GM19240 (cell line): ENCODE measurements around the gene ARID1B.

ENCODE experiments used
- DNase-seq: peaks from one replicate; pipeline ENCODE4 v3.0.0; 2011; ENCODE audit warnings: low spot score; ENCODE audit not compliant: insufficient read length

The ARID1B gene

DNA sequence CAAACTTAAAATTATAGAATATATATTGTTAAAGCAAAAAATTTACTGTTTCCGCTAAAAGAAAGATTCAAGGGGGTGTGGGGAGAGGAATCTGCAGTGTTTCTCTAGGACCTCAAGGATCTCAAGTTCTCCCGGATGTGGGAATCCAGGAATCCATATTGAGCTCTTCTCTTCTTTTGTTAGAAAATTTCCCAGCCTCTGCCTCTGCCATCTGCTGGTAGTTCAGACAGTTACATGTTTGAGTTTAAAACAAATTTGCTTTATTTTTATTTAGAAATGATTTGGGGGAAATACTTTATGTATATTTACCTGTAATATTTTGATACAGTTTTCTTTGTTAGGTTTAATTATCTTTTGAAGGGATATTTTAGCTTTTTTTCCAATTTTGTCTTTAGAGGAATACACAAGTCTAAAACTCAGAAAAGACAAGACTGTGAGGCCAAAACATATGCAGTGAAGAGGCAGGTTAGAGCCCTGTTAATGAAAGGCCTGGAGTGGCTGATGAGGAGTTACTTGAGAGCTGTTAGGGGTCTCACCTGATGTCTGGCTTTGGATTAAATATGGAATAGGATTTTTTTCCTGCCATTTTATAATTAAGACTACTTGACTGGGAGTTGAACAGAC is 268.8 kb downstream of the ARID1B start:
- no peak for DNase-seq

DNA sequence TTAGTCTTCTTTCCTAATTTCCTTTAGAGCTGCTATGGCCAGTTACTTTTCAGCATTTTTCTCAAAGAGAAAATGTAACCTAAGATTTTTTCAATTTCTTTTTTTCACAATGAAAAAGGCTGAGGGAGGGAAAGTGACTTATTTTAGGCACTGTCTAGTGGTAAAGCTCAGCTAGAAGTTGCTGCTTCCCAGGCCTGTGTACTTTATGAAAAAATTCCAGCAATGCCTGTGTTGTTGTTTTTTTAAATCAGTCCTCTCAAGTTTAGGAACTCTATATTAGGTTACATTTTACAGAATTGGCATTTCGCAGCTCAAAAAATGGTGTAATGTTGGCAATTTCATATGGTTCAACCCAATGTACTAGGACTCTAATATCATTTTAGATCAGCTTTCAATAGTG is 269.6 kb downstream of the ARID1B start:
- no peak for DNase-seq

DNA sequence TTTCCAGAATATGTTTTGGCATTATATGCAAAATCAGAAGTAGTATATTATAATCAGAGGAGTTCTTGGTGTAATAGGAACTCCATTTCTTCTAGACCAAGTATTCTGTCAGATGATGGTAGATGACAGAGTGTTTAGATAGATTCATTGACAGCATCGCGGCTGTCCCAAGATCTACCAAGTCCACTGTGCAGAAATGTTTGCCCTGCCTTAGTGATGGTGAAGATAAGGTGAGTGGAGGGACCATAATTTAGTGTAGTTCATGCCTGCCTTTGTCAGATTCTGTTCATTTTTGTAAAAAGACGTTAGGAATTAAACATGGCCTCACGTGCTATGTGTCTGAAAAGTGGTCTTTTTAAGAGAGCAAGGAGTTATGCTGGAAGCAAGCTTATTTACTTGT is 270.1 kb downstream of the ARID1B start:
- no peak for DNase-seq

DNA sequence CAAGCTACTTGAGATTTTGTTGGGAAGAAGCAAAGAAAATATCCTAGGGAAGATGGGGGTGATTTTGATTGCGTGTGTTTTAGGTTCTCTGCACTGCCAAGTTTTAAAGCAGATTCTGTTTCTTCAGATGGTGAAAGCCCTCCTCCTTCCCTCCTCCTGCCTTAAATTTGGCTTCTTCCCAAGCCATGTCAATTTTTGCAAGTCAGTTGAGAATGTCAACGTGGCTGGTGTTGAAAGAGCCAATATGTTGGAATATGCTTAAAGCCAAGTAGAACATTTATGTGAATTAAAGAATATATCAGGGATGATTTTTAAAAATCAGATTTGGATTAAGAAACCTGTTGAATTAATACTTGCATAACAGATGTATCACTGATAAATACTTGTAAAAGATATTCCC is 270.8 kb downstream of the ARID1B start:
- no peak for DNase-seq

DNA sequence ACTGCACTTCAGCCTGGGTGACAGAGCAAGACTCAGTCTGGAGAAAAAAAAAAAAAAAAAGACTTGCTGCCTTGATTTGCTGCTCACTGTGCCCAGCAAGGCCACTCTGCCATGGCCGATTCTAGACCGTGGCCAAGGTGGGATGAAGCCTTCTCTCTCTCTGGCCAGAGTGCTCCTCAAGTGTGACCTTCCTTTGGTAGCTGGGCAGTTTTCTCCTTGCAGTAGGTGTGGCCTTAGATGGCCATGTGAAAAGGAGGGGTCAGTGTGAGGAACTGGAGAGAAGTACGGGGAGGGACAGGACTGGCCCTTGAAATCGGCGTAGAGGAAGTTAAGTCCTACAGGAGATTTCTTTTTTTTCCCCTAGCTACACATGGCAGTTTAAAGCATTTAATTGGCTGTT is 272.0 kb downstream of the ARID1B start:
- DNase-seq = no peak

DNA sequence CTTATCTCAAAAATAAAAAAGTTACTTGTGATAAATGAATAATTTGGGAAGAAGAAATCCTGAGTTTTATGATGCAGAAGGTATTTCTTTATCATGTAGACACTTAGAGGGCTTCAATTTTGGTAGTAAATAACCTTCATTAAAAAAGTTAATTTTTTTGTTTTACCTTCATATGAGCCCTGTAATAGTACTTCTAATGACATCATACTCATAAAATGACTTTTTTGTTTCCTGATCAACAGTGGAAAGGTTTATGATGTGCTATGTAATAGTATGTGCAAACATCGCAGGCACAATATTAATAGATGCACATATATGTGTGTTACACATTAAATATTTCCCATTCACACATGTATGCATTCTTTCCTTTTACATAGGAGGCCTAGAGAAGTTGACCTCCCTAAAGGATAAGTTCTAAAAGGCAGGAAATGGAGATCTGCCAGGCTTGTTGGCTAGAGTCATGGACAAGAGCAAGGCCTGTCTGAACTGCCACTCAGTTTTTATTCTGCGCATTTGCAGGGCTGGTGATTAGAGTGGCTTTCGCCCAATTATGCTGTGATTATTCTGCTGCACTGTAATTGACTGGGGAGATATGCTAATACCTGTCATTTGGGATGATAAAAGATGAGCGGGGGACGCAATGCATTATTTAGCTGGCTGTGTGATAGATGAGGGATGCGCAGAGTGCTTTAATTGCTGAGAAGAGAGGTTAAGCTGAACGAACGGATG is 273.5 kb downstream of the ARID1B start:
- DNase-seq = no peak

DNA sequence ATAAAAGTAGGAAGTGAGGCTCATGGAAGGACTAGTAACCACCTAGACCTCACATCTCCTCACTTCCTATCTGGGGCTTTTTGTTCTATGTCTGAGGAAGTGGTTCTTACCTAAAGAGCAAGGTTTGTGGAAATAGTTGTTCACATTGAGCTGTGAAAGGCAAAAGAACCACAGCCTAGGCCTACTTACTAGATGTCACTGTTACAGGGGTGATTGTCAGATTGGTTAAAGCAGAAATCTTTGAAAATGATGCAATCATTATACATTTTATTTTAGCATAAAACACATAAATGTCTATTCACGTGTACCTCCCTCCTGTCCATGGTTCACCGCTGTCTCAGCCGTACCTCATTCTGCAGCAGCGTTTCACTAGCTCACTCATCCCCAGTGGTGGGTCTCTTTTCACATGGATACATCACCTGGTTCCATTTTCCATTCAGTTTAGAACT is 277.4 kb downstream of the ARID1B start:
- DNase-seq = no peak

DNA sequence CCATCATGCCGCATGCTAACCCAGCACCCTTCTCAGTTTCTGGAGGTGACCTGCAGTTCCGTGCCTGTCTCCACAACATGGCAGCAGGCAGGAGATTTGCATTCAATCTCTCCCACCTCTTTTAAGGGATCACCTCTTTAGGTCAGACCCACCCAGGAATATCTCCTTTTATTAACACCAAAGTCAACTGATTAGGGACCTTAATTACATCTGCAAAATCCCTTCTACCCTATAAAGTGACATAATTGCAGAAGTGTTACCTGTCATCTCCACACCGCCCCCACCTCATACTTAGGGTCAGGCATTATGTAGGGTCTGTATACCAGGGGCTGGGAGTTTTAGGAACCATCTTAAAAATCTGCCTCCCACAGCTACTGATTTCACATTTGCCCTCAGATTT is 278.7 kb downstream of the ARID1B start:
- DNase-seq = no peak

DNA sequence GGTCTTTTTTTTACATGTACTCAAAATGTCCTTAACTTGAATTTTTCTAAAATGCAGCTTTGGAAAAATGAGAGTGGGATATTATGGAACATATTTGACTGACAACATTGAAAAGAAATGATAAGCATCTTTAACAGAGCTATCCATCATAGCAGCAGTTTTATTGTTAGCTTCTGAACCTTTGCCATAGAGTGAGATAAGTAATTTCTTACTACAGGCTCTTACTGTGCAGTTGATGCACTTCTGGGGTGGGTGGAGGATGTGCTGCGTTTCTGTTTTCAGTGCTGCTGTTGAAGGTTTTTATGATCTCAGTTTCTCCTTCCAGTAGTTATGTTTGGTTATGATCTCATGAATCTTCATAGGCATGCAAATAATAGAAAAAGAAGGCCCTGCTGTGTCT is 279.1 kb downstream of the ARID1B start:
- DNase-seq = no peak

DNA sequence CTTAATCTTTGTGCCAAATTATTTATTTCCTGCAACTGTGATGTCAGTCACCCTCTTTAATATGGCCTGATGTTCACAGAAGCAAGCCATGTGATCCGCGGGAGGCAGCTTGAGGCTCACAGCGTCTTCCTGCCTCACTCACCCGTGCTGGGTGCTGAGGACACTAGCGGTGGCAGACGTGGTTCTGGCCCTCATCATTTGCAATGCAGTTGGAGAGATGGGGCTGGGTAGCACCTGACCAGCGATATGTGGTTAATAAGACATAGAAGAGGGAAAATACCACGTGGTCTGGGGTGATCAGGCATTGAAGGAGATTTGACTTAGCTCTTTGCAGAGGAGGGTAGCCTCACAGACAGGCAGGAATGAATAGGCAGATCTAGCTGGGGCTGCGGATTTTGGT is 281.4 kb downstream of the ARID1B start:
- no peak for DNase-seq

DNA sequence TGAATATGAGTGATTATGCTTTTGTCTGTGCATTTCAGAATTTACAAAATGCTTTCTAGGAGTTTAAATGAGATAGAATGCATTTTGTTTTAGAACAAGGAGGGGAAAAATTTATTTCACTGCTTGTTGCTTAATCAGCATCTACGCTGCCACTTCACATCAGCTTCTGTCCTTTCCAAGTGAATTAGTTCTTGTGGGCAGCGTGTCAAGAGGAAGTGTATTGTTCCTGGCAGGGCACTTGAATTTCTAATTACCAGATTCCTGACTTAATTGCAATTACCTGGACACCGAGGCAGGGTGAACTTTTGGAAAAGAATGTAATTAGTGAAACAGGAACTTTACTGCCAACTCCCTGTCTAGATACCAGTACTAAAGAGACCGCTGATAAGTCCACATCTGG is 282.6 kb downstream of the ARID1B start:
- no peak for DNase-seq

DNA sequence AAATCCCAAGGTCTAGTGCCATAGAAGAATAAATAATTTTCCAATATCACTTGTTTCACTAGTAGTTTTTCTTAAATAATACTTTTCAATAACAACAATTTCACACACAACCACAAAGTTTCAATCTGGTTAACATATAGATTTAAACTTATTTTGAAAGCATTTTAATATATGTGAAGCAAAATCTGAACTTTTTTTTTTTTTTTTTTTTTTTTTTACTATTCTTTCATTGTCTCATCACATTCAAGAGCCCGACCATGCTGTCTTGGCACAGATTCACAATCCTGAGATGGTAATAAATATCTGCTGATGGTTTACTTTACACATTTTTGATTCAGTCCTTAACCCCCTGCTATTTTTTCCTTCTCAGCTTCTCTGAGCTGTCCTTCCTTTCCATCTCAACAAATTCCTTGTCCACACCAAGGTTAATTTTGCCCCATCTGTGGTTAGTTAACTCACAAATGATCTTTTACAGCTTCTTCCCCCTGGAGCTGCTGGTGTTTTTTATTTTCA is 283.3 kb downstream of the ARID1B start:
- no peak for DNase-seq

DNA sequence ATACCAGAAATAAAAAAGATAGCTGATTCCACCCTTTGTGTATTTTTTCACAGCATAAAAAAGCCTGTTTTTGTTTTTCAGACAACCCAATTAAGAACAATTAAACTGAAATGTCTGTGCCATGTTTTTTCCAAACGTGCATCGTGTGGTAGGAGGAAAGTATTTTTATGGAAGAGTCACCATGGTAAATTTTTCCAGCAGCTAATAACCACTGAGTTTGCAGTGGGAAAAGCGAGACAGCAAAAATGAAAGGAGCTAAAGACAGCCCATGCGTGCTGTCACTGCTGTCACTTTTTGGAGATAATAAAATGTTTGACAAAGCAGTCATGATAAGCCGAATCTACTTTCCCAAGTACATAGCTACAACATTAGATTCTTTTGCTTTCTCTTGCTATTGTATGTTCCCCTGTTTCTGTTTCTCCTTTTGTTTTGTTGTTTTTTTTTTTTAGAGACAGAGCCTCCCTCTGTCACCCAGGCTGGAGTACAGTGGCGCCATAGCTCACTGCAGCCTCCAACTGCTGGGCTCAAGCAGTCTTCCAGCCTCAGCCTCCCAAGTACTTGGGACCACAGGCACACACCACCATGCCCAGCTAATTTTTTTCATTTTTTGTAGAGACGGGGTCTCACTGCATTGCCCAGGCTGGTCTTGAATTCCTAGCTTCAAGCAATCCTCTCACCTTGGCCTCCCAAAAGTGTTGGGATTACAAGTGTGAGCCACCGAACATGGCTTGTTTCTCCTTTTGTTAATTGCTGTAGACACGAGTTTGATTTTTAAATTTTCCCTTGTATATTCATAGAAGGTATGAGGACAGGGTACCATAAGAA is 284.8 kb downstream of the ARID1B start:
- DNase-seq = no peak

DNA sequence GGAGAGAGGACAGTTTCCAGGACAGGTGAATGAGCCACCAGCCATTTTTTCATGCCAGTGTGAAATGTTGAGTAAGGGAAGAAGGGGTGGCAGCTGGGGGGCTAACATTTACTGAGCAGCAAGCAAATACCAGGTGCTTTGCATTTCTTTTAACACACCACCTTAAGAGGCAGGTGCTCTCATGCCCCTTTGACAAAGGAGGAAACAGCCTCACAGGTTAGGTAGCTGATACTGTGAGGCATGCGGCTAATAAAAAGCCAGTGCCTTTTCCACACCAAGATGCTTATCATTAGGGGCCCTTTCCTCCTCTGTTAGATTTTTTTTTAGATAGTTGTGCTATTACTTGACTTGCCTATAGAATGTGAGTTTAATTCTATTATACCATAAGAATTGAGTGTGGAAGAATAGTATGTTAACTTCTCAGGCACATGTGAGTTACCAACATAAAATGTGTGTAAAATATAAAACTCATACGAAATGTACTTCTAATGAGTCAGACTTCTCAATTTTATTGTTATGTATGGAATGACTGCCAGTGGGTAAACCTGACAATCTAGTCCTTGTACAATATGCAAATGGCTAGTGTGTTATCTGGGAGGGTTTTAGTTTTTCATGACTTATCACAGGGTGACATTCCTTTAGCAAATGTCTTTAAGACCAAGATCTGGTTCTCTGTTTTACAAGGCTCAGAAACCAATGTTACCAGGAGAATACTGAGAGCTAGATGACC is 286.2 kb downstream of the ARID1B start:
- DNase-seq = no peak

DNA sequence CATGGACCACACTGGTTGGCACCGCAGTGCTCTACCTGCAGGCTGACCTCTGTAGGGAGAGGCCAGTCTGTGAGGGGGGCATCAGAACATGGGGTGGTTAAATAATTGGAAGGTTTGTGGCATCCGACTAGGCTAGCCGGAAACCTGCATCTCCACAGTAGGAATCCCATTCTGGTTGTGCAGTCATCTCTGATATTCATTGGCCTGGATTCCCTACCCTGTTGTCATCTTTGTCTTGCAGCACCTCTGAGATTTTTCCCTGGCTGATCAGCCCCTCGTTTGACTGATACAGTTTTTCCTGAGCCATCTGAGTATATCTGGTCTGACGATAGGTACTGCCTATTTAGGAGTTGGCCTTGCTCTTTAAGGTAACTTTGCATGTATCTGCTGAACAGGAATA is 286.7 kb downstream of the ARID1B start:
- no peak for DNase-seq

DNA sequence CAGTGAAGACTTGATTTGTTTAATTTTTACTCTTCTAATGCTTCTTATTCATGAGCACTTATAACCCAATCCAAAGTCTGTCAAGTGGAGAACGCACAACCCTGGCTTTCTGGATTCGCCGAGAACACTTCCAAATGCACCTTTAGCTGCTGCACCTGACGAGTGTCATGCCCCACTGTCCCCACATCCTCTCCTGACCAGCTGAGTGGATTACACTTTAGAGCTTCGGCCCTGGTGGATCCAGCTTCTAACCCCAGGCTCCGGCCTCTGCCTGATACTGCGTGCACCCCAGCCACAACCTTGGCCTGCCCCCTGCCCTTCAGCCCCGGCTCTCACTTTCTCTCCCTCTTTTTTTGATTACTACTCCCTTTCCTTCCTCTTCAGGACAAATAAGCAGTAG is 287.3 kb downstream of the ARID1B start:
- DNase-seq = no peak

DNA sequence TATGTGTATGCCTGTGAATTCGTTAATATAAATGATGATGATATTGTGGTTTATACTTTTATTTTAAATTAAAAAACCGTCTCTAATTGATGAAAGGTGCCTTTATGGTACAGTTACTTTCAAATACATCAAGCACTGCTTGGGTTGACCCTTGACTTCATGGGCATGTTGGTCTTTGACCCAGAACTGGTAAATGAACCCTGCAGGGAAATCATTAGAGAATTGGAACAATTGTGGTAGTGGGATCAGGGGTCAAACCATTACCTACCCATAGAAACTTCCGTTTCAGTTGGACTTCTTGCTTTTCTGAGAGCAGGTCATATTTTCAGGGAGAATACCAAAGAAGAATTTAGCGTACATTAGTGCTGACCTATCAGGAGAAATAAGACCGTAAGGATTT is 288.2 kb downstream of the ARID1B start:
- no peak for DNase-seq

DNA sequence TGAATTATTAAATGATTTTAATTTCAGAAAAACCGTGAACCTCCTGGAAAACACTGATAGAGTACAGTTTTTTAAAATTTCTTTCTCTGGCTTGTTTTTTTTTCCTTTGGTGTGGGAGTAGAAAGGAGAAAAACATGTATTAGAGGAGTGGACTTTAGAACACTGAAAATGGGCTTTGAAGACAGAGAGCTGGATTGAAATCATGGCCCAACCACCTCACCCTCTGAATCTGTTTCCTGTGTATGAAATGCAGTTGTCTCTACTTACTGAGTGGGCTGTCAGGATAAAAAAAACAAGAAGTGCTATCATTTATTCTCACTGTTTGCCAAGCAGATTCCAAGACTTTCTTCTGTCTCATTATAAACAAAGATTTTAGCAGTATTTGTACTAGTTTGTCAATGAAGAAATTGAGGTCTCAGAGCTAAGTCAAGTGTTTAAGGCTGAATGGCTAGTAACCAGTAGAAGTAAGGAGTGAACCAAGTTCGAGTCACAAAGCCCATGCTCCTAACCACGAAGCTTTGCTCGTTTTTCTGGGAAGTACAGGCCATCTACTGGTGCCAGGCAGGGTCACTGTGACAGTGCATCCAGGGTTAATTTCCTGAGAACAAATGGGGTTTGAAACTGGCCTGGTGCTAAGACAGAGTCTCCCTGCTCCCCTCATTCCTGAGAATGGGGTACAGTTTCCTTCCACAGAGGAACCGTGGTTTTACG is 289.8 kb downstream of the ARID1B start:
- no peak for DNase-seq

DNA sequence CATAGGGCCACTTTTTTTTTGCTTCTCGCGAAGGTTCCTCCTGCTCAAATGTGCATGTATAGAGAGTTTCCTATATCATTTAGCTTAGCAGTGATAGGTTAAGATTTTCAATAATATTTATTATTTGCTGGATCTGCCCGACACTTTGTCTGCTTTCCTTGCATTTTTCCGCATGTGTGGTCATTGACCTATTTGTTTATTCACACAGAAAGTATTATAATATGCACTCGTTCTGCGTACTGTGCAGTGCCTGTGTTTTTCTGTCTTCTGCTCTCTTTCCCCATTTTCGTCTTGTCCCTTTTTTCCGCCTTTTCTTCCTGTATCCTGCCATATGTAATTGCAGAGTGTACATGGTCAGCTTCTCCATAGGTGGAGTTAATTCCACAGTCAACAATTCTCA is 290.3 kb downstream of the ARID1B start:
- no peak for DNase-seq

DNA sequence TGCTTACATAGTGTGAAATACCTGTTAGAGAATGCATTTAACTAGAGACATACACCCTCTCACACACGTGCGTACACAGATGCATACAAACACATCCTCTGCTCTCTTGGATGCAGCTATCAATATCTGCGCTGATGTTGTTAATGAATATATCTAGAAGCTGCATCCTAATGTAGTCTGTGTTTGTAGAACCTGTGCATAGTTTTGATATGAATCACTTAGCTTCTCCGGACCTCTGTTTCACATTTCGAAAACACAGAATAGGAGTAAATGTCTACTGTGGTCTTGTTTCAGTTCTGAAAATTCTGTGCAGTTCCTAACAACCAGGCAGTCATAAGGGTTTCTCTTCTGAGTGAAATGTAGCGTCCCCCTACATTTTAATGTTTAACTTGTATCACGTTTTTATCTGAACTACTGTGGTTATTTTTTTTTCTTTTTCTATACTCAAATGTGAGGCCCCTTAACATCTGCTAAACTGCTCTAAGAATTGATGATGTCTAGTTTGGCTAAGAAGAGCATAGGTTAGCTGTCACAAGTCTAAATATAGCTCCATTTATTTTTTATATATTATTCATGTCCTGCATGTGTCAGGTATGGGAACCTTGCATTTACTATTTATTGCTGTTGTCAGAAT is 291.6 kb downstream of the ARID1B start:
- peak; percentile 39 for DNase-seq
